OCI-LY3 (cell line): ENCODE data around the gene FSTL3.

ENCODE experiments used
- H2AFZ ChIP-seq: fragments of 200-600, 300-600 bp; shearing (Covaris generic); 2 replicates; pipeline ENCODE4 v1.6.0; 2014; ENCODE audit warnings: antibody characterized with exemption, low read depth, low read length
- H3K27ac ChIP-seq: fragments of 200-600, 300-600 bp; sonication (generic); 2 replicates; pipeline ENCODE4 v1.5.1; 2014; ENCODE audit warnings: mild to moderate bottlenecking, low read length, moderate library complexity, mixed read lengths
- H3K27me3 ChIP-seq: fragments of 200-600, 300-600 bp; sonication (generic); 2 replicates; pipeline ENCODE4 v1.6.1; 2014; ENCODE audit warnings: low read depth, low read length, mixed read lengths
- H3K36me3 ChIP-seq: fragments of 200-600, 300-600 bp; sonication (generic); replicated peaks from 2 replicates; pipeline ENCODE3; 2014; ENCODE audit warnings: low read depth, low read length, mixed read lengths
- H3K4me1 ChIP-seq: fragments of 300-600, 200-600 bp; sonication (generic); 2 replicates; pipeline ENCODE4 v1.6.1; 2014; ENCODE audit warnings: low read length, mixed read lengths
- H3K4me2 ChIP-seq: fragments of 200-600, 300-600 bp; sonication (generic); 2 replicates; pipeline ENCODE4 v1.6.1; 2014; ENCODE audit warnings: low read length, mixed read lengths
- H3K4me3 ChIP-seq: fragments of 300-600, 200-600 bp; sonication (generic); 2 replicates; pipeline ENCODE4 v1.5.1; 2014; ENCODE audit warnings: antibody characterized with exemption, mild to moderate bottlenecking, low read length, moderate library complexity
- H3K79me2 ChIP-seq: fragments of 300-600, 200-600 bp; shearing (Covaris generic); 2 replicates; pipeline ENCODE4 v1.6.1; 2014; ENCODE audit warnings: mild to moderate bottlenecking, low read length, mixed read lengths
- H3K9ac ChIP-seq: fragments of 300-600, 200-600 bp; shearing (Covaris generic); 2 replicates; pipeline ENCODE4 v1.6.0; 2014; ENCODE audit warnings: mild to moderate bottlenecking, low read length, moderate library complexity
- H3K9me3 ChIP-seq: fragments of 200-600, 300-600 bp; shearing (Covaris generic); 2 replicates; pipeline ENCODE4 v1.6.1; 2014; ENCODE audit warnings: low read length, mixed read lengths; ENCODE audit not compliant: insufficient read depth
- H4K20me1 ChIP-seq: fragments of 200-600, 300-600 bp; sonication (generic); 2 replicates; pipeline ENCODE4 v1.6.1; 2016; ENCODE audit warnings: low read length, mixed read lengths; ENCODE audit not compliant: insufficient read depth
- CTCF ChIP-seq: fragments of 200-600, 300-600 bp; sonication (generic); IDR thresholded peaks from 2 replicates; pipeline ENCODE4 v1.5.1; 2014; ENCODE audit warnings: antibody characterized with exemption, low read length, low read depth
- EZH2phosphoT487 ChIP-seq: fragments of 200-600 bp; shearing (Covaris generic); IDR thresholded peaks from 2 replicates; pipeline ENCODE4 v1.6.1; 2018; ENCODE audit warnings: antibody characterized with exemption, mixed run types, low read depth

The FSTL3 gene

GRCh38 chr19:640606-641189 is 35.5 kb upstream of the FSTL3 start:
- no peak overlapping the region for H3K4me2 ChIP-seq
- TF ChIP-seq EZH2phosphoT487 (no peak), CTCF (no peak)
- no peaks in the 10 kb centered on the region for H3K9me3 ChIP-seq
- H2AFZ ChIP-seq, result no peak overlapping the region
- no peaks in the 10 kb centered on the region for H3K27me3 ChIP-seq
- no peak overlapping the region for H3K4me3 ChIP-seq
- H3K4me1 ChIP-seq, result no peaks in the 10 kb centered on the region
- 0 out of 2 replicates have a peak, but pooled peaks cover 2% of the 10 kb centered on the region for H4K20me1 ChIP-seq
- peaks cover 11% of the 10 kb centered on the region for H3K36me3 ChIP-seq
- H3K27ac ChIP-seq, result no peak overlapping the region
- H3K9ac ChIP-seq, result no peak overlapping the region
- no peaks in the 10 kb centered on the region for H3K79me2 ChIP-seq

- Histone ChIP-seq H3K27me3 (no peaks in the 10 kb centered on the region), H3K9ac (no peak overlapping the region), H3K4me3 (no peak overlapping the region), H3K79me2 (no peaks in the 10 kb centered on the region), H3K27ac (no peak overlapping the region), H3K4me2 (no peak overlapping the region), H3K36me3 (peaks cover 19% of the 10 kb centered on the region), H2AFZ (no peak overlapping the region), H4K20me1 (peaks cover 2% of the 10 kb centered on the region; the same call in 1 of the 2 replicates), H3K9me3 (no peaks in the 10 kb centered on the region), H3K4me1 (no peaks in the 10 kb centered on the region)
- TF ChIP-seq EZH2phosphoT487 (no peak), CTCF (no peak)
Observed at GRCh38 chr19:641702-642101, 34.5 kb upstream of the FSTL3 start.

GRCh38 chr19:642767-643727 is 33.1 kb upstream of the FSTL3 start:
- Histone ChIP-seq H3K4me3 (no peak overlapping the region), H3K9me3 (no peaks in the 10 kb centered on the region), H3K27me3 (no peaks in the 10 kb centered on the region), H3K36me3 (peaks cover 30% of the 10 kb centered on the region), H3K79me2 (no peaks in the 10 kb centered on the region; the same call in 1 of the 2 replicates), H3K27ac (no peak overlapping the region), H3K4me2 (no peak overlapping the region), H2AFZ (no peak overlapping the region), H3K4me1 (no peaks in the 10 kb centered on the region), H3K9ac (no peak overlapping the region), H4K20me1 (peaks cover 2% of the 10 kb centered on the region; the same call in 1 of the 2 replicates)
- no peak for TF ChIP-seq CTCF
- TF ChIP-seq EZH2phosphoT487, result no peak

- no peaks in the 10 kb centered on the region for H3K9me3 ChIP-seq
- H3K4me1 ChIP-seq, result no peaks in the 10 kb centered on the region
- H3K27me3 ChIP-seq, result no peaks in the 10 kb centered on the region
- TF ChIP-seq EZH2phosphoT487 (no peak), CTCF (no peak)
- H3K79me2 ChIP-seq, result no peaks in the 10 kb centered on the region; the same call in 1 of the 2 replicates
- no peak overlapping the region for H3K9ac ChIP-seq
- no peak overlapping the region for H2AFZ ChIP-seq
- H3K4me2 ChIP-seq, result no peak overlapping the region
- H3K4me3 ChIP-seq, result no peak overlapping the region
- no peak overlapping the region for H3K27ac ChIP-seq
- peaks cover 2% of the 10 kb centered on the region; the same call in 1 of the 2 replicates for H4K20me1 ChIP-seq
- peaks cover 30% of the 10 kb centered on the region for H3K36me3 ChIP-seq
Observed at GRCh38 chr19:643736-644135, 32.5 kb upstream of the FSTL3 start.
